Large intestine (tissue), 1 donor: ENCODE data around the gene GINS3. TPM values are rescaled to one million over a fixed set of nuclear protein-coding genes. Genes with fewer than 3 reads are reported as not detected.

Source experiments
- polyA plus RNA-seq: library from polyadenylated mRNA; unstranded; fragments of 120-200 nt; gene quantifications from one replicate; pipeline ENCODE4 v1.2.1, GENCODE V29; 2013

GINS3 gene
- polyA plus RNA-seq, 1 donor, result 7.6 TPM

Other genes with a start within 250 kb of the GINS3 start
- 50.7 TPM for gene CSNK2A2, start 194.4 kb upstream of the GINS3 start, polyA plus RNA-seq
- not detected for gene PRSS54, start 97.4 kb upstream of the GINS3 start, polyA plus RNA-seq
- gene NDRG4, start 107.7 kb downstream of the GINS3 start, polyA plus RNA-seq, result 17.4 TPM
- 28.8 TPM for gene SETD6, start 123.0 kb downstream of the GINS3 start, polyA plus RNA-seq
- gene CNOT1, start 237.4 kb downstream of the GINS3 start, polyA plus RNA-seq, result 171 TPM